AG09309 (cell line): ENCODE data around the gene OPRL1.

Source experiments
- DNase-seq: peaks from one replicate; pipeline ENCODE4 v3.0.0-alpha.2; 2010; ENCODE audit warnings: low read depth
- H3K4me3 ChIP-seq: 2 replicates; pipeline ENCODE4 v1.5.1; 2011; ENCODE audit warnings: mild to moderate bottlenecking, low read depth, low read length, moderate library complexity; ENCODE audit not compliant: control insufficient read depth
- CTCF ChIP-seq: IDR thresholded peaks from 2 replicates; pipeline ENCODE4 v1.5.1; 2011; ENCODE audit warnings: mild to moderate bottlenecking, low read depth, low read length, inconsistent platforms; ENCODE audit not compliant: insufficient read depth, control insufficient read depth; ENCODE audit errors: missing control alignments

OPRL1 gene

GRCh38 chr20:64099086-64099786 lies 19.4 kb downstream of the OPRL1 start:
- no peak overlapping the region for H3K4me3 ChIP-seq
- TF ChIP-seq CTCF: no peak
- no peak for DNase-seq

- TF ChIP-seq CTCF: no peak
- no peak overlapping the region for H3K4me3 ChIP-seq
- DNase-seq: no peak
Measured at GRCh38 chr20:64099880-64100565, 20.1 kb downstream of the OPRL1 start.

- TF ChIP-seq CTCF: no peak
- no peak overlapping the region for H3K4me3 ChIP-seq
- no peak for DNase-seq
Measured at GRCh38 chr20:64100566-64100888, 20.6 kb downstream of the OPRL1 start.

- no peak for DNase-seq
- H3K4me3 ChIP-seq: no peak overlapping the region
- no peak for TF ChIP-seq CTCF
Measured at GRCh38 chr20:64100946-64101688, 21.2 kb downstream of the OPRL1 start.

GRCh38 chr20:64101731-64102621 lies 22.1 kb downstream of the OPRL1 start:
- no peak overlapping the region for H3K4me3 ChIP-seq
- peak; percentile 41 for TF ChIP-seq CTCF
- no peak for DNase-seq

GRCh38 chr20:64102647-64103354 lies 22.9 kb downstream of the OPRL1 start:
- no peak overlapping the region for H3K4me3 ChIP-seq
- no peak for TF ChIP-seq CTCF
- DNase-seq: no peak
